ENCODE results near the gene WEE2. TPM values are rescaled to one million over a fixed set of nuclear protein-coding genes. Genes with fewer than 3 reads are reported as not detected.
A peak's percentile ranks its signal among the peaks of the same experiment; 100 is the strongest.
"Not testable (repeated sequence)": the region's sequence is repeated elsewhere in the genome, so short reads cannot be mapped to it uniquely, and the experiment has no call there.

The WEE2 gene
- total and polyA plus RNA-seq, 8 donors: 0.02 to 0.19 (median 0.12) TPM; not detected in 5

- peak overlapping the region in 2 of 4 donors; percentile 57 to 82 for H3K4me3 ChIP-seq
- H3K27ac ChIP-seq: no peak overlapping the region
- FAIRE-seq (no peak), ATAC-seq (no peak), DNase-seq (no peak)
- intact Hi-C loops (cut with DNase I): no loop called here
- peaks cover 14 to 23% (median 14%) of the 10 kb centered on the region in 3 donors for H3K4me1 ChIP-seq
- no peaks in the 10 kb centered on the region for H3K9me3 ChIP-seq
- peaks cover 6 to 35% (median 25%) of the 10 kb centered on the region in 3 donors for H3K36me3 ChIP-seq
- H3K27me3 ChIP-seq: no peaks in the 10 kb centered on the region
- WGBS, 2 donors: 51 to 53% methylated on average over 3 of the region's 3 CpGs
- TF ChIP-seq CTCF (IDR thresholded peaks at IDR 0.05): no peak
Measured at GRCh38 chr7:141739250-141739649, 31.1 kb downstream of the WEE2 start.

- TF ChIP-seq CTCF (IDR thresholded peaks at IDR 0.05): no peak
- H3K36me3 ChIP-seq: peaks cover 8 to 61% (median 44%) of the 10 kb centered on the region in 3 donors
- H3K27ac ChIP-seq: no peak overlapping the region
- WGBS, 2 donors: 47 to 50% methylated on average over 1 of the region's 1 CpG
- H3K4me3 ChIP-seq: no peak overlapping the region
- ATAC-seq: no peak
- H3K27me3 ChIP-seq: no peaks in the 10 kb centered on the region
- peaks cover 14 to 17% (median 14%) of the 10 kb centered on the region in 3 donors for H3K4me1 ChIP-seq
- FAIRE-seq: no peak
- H3K9me3 ChIP-seq: no peaks in the 10 kb centered on the region
- no peak for DNase-seq
- intact Hi-C loops (cut with DNase I): no loop called here
Measured at GRCh38 chr7:141742229-141742628, 34.1 kb downstream of the WEE2 start.

- 81 to 88% methylated on average over 2 of the region's 2 CpGs for WGBS, 2 donors
- peaks cover 8 to 11% (median 9%) of the 10 kb centered on the region in 3 donors for H3K4me1 ChIP-seq
- no peak overlapping the region for H3K4me3 ChIP-seq
- FAIRE-seq: no peak
- intact Hi-C loops (cut with DNase I): no loop called here
- peaks cover 8 to 73% (median 46%) of the 10 kb centered on the region in 3 donors for H3K36me3 ChIP-seq
- no peak for DNase-seq
- ATAC-seq: no peak
- H3K9me3 ChIP-seq: no peaks in the 10 kb centered on the region
- no peak overlapping the region for H3K27ac ChIP-seq
- no peaks in the 10 kb centered on the region for H3K27me3 ChIP-seq
- no peak for TF ChIP-seq CTCF (IDR thresholded peaks at IDR 0.05)
Measured at GRCh38 chr7:141744131-141744530, 36.0 kb downstream of the WEE2 start.

GRCh38 chr7:141748396-141748795, 40.2 kb downstream of the WEE2 start:
- Histone ChIP-seq H3K4me1 (no peaks in the 10 kb centered on the region), H3K4me3 (no peak overlapping the region), H3K27ac (no peak overlapping the region), H3K36me3 (peaks cover 14 to 85% (median 60%) of the 10 kb centered on the region in 3 donors), H3K9me3 (no peaks in the 10 kb centered on the region), H3K27me3 (no peaks in the 10 kb centered on the region)
- intact Hi-C loops (cut with DNase I): no loop called here
- WGBS, 2 donors: 92 to 94% methylated on average over 2 of the region's 2 CpGs
- no peak for FAIRE-seq
- TF ChIP-seq CTCF (IDR thresholded peaks at IDR 0.05): no peak
- no peak for DNase-seq
- ATAC-seq: no peak

- H3K27ac ChIP-seq; H3K4me1 ChIP-seq; FAIRE-seq; ATAC-seq; DNase-seq; H3K27me3 ChIP-seq; H3K4me3 ChIP-seq; H3K9me3 ChIP-seq; intact Hi-C loops (cut with DNase I): not testable (repeated sequence)
- WGBS, 2 donors: 97 to 99% methylated on average over 10 of the region's 10 CpGs
- peaks cover 12 to 51% (median 32%) of the 10 kb centered on the region in 3 donors for H3K36me3 ChIP-seq
Measured at GRCh38 chr7:141751904-141752303, 43.8 kb downstream of the WEE2 start.

Measured in pancreas (tissue), 10 donors.